Cardiac septum (tissue), 1 donor: ENCODE measurements around the gene OR4M1. TPM values are rescaled to one million over a fixed set of nuclear protein-coding genes. Genes with fewer than 3 reads are reported as not detected.
"Not testable (repeated sequence)": the region's sequence is repeated elsewhere in the genome, so short reads cannot be mapped to it uniquely, and the experiment has no call there.

Experiments
- DNase-seq: peaks from one replicate; pipeline ENCODE4 v3.0.0-alpha.2; 2020; ENCODE audit warnings: low spot score
- intact Hi-C: fragments of 100-400 bp; cut with DNase I; formaldehyde crosslinking; loops from one replicate; pipeline ENCODE4 v1.14.0; 2022
- long read RNA-seq: library from polyadenylated mRNA; unstranded; transcript quantifications from one replicate; pipeline ENCODE4 v2.0.0, GENCODE V29; 2021
- total RNA-seq: library from RNA; stranded (reverse); fragmentation: NEBNext Ultra II Directional; extraction: Animal tissue kit (Norgen Biotek cat#: 25700); gene quantifications from one replicate; pipeline ENCODE4 v1.2.1, GENCODE V29; 2021
- donor health status: DM: no; HTN: no; CAD: no.

OR4M1 gene, protein sequence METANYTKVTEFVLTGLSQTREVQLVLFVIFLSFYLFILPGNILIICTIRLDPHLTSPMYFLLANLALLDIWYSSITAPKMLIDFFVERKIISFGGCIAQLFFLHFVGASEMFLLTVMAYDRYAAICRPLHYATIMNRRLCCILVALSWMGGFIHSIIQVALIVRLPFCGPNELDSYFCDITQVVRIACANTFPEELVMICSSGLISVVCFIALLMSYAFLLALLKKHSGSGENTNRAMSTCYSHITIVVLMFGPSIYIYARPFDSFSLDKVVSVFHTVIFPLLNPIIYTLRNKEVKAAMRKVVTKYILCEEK
- not detected for total RNA-seq
- long read RNA-seq = 0 reads

DNA sequence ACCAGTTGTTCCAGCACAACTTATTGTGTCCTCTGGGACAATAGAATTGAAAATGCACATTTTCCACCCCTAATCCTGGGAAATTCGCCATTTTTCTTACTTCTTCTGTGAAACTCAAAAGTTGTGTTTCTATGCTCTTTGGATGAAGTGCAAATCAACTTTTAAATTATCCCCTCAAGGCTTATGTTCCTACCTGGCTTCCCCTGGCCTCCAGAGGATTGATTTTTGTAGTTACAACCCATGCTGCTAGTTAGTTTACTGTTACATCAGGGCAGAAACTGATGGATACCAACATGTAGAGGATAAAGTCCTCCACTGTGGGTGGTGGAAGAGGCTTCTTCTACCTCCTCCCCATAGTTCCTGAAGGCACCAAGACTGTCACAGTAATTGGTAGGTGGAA, at the start of gene OR4M1:
Gene OR4M1 (plus strand): TSS at position 301 of the 400 bp plus-strand sequence. CDS start 6,819 bp downstream, outside the sequence.
- DNase-seq, intact Hi-C loops: not testable (repeated sequence)

- intact Hi-C loops = no loop called here
- DNase-seq = no peak
These were observed 43.9 kb upstream of the OR4M1 start for GRCh38 chr14:19729359-19729758.

DNA sequence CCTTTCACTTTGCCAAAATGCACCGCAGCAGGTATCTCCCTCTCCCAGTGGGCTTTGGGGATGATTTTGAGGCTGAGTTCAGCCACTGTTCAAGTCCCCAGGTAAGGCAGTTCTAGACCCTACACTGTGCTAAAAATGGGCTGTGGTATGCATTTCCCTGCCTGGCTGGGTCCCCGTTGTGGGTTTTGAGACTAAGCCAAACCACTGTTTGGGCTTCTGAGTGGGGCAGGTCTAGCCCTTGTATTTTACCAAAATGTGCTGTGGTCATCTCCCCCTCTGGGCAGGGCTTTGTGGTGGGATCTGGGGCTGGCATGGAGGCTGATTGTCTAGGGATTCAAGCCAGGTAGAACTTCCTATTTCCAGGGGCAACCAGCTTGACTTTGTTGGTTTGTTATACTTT, 43.5 kb upstream of the OR4M1 start:
- intact Hi-C loops = no loop called here
- DNase-seq = peak; percentile 59

DNA sequence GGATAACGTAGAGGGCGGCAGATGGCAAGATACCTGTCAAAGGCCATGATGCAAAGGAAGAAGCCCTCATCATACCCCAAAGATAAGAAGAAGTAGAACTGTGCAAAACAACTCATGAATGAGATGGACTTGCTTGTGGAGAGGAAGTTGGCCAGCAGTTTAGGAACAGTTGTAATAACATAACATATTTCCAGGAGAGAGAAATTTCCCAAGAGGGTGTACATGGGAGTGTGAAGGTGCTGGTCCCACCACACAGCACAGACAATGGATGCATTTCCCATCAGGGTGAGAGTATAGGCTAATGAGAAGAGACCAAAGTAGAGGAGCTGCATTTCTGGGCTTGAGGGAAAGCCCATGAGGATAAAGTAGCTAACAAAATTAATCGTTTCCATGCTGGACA, 39.4 kb upstream of the OR4M1 start:
- DNase-seq, intact Hi-C loops: not testable (repeated sequence)

GRCh38 chr14:19743256-19743655, 30.0 kb upstream of the OR4M1 start, which contains the start of gene OR4Q3:
Gene OR4Q3 (plus strand): TSS chr14:19743571.
- intact Hi-C loops = no loop called here
- no peak for DNase-seq

GRCh38 chr14:19752316-19752715, 21.0 kb upstream of the OR4M1 start:
- DNase-seq, intact Hi-C loops: not testable (repeated sequence)

DNA sequence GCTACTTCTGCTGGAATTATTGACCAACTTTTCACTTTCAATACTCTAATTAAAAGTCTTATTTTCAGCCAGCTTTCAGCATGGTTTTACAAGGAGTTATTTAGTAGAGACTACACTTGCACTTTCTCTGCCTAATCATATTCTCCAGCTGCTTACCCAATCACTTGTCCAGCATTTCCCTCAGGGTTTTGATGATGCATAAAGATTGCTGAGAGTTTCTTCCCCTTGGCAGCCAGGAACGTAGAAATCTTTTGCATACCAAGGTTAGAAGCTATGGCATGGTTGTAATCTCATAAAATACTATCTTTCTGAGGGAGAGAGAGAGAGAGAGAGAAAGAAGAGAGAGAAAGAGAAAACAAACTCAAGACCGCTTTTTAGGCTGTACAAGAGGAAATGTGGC, 19.1 kb upstream of the OR4M1 start:
- DNase-seq = no peak
- intact Hi-C loops = no loop called here

DNA sequence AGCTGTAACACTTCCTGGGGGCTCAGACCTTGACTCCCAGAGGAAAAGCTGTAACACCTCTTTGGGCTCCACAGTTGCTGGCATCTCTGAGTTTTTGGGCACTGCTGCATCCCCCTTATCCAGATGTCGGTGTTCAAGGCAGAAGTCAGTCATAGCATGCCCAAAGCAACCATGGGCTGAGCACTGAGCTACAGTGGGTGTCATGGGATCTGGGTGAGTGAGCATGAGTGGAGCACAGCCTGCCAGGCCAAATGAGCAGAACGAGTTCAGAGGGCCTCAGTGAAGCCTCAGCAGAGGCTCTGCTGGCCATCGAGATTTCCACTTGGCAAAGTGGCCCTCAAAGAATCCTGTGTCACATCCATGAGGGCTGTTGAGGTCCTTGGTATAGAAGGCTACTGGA, 1.8 kb upstream of the OR4M1 start:
- DNase-seq, intact Hi-C loops: not testable (repeated sequence)

DNA sequence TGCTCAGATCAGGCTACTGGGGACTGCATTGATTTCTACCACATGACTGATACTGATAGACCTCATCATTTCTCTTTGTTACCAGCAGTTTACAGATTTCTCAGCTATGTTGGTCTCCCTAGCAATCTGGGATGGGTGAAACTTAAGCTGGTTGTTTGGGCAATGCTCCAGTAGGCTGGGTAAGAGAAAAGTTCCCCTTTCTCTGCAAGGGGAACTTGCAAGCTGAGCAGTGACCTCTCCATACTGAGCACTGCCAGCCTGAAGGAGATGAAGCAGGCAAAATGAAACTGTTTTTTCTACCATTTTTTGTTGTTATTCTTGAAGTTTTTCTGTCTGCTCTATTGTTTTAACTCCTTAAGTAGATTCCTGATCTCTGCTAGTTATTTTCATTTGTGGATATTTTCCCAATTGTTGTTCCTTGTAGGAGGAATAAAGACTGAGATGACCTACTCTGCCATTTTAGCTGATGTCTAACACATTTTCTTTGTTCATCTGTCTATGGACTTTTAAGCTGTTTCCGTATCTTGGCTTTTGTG, 1.3 kb upstream of the OR4M1 start:
- no peak for DNase-seq
- intact Hi-C loops = no loop called here

DNA sequence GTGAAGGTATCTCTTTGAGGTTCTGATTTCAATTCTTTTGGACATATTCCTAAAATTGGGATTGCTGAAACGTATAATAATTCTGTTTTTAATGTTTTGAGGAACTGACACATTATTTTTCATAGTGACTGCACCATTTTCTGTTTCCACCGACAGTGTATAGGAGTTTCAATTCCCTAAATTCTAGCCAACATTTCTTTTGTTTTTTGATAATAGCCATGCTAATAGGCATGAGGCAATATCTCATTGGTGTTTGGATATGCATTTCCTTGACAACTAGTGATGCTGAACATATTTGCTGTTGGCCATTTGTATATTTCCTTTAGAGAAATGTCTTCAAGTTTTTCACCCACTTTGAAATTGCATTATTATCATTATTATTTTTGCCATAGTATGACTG, 850 bp upstream of the OR4M1 start:
- intact Hi-C loops, DNase-seq: not testable (repeated sequence)

DNA sequence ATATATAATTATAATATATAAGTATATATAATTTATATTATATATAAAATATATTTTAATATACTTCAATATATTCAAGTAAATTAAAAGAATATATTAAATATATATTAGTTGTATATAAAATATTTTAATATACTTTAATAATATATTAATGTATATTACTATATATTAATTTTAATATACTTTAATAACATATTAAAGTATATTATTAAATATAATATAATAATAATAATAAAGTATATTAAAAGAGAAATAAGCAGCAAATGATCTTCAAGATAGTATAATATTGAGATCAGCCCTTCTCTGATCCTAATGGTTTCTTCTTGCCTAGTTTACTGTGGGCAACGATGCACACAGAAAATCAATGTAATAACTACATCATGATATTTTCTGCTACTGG, 2.3 kb downstream of the OR4M1 start:
- intact Hi-C loops = no loop called here

DNA sequence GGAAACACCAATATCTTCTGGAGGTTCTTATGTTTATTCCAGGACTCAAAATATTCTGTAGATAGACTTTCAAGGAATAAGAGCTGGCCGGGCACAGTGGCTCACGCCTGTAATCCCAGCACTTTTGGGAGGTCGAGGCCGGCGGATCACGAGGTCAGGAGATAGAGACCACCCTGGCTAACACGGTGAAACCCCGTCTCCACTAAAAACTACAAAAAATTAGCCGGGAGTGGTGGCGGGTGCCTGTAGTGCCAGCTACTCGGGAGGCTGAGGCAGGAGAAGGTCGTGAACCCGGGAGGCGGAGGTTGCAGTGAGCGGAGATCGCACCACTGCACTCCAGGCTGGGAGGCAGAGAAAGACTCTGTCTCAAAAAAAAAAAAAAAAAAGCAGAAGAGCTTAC, 12.5 kb downstream of the OR4M1 start:
- DNase-seq, intact Hi-C loops: not testable (repeated sequence)

More for the DNA sequence above, 2.3 kb downstream of the OR4M1 start:
- DNase-seq = no peak

- DNase-seq, intact Hi-C loops: not testable (repeated sequence)
These were observed 14.0 kb downstream of the OR4M1 start for GRCh38 chr14:19787318-19787717.

DNA sequence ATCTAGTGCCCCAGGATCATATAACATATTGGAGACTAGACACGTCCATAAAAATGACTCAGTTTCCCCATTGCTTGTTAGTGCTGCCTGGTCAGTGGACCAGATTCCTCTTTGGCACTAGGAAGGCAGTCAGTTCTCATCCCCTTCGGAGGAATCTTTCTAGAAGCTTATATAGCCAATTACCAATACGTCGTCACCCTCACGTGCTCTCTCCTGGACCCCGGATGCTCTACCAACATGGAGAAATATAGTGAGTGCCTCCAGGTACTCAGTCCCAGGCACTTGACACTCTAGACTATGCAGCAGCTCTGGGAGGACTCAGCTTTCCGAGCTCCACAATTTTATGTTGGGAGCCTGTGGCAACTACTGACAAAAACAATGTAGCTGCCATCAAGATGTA, 14.8 kb downstream of the OR4M1 start:
- intact Hi-C loops, DNase-seq: not testable (repeated sequence)

DNA sequence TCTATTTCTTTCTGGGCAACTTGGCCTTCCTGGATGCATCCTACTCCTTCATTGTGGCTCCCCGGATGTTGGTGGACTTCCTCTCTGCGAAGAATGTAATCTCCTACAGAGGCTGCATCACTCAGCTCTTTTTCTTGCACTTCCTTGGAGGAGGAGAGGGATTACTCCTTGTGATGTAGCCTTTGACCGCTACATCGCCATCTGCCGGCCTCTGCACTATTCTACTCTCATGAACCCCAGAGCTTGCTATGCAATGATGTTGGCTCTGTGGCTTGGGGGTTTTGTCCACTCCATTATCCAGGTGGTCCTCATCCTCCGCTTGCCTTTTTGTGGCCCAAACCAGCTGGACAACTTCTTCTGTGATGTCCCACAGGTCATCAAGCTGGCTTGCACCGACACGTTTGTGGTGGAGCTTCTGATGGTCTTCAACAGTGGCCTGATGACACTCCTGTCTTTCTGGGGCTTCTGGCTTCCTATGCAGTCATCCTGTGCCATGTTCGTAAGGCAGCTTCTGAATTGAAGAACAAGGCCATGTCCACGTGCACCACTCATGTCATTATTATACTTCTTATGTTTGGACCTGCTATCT, 23.3 kb downstream of the OR4M1 start:
- intact Hi-C loops, DNase-seq: not testable (repeated sequence)

- intact Hi-C loops = no loop called here
These were observed 26.6 kb downstream of the OR4M1 start for GRCh38 chr14:19799880-19800279.

GRCh38 chr14:19800282-19801117, 27.2 kb downstream of the OR4M1 start:
- no peak for DNase-seq
- intact Hi-C loops = no loop called here

More at GRCh38 chr14:19799880-19800279, 26.6 kb downstream of the OR4M1 start:
- no peak for DNase-seq

- intact Hi-C loops = no loop called here
- DNase-seq = no peak
These were observed 27.8 kb downstream of the OR4M1 start for GRCh38 chr14:19801118-19801464.

GRCh38 chr14:19803470-19803869, 30.2 kb downstream of the OR4M1 start, which contains the start of gene OR4N2:
Gene OR4N2 (plus strand): TSS chr14:19803770. CDS start chr14:19827449, 23,679 bp downstream.
- DNase-seq, intact Hi-C loops: not testable (repeated sequence)
